HAP-1 (cell line): ENCODE data around the gene CCDC106.

ENCODE experiments used
- DNase-seq, 2 experiments: peaks; one replicate each; pipeline ENCODE4 v3.0.0-alpha.2; 2016 to 2020; ENCODE audit warnings: low spot score in 2 of 2
- H3K27me3 ChIP-seq: fragments of 250-450 bp; sonication (Bioruptor Pico); 2 replicates; pipeline ENCODE4 v1.5.1; 2020; ENCODE audit warnings: low read depth, mild to moderate bottlenecking, moderate library complexity
- H3K36me3 ChIP-seq: fragments of 250-450 bp; sonication (Bioruptor Pico); replicated peaks from 2 replicates; pipeline ENCODE4 v1.5.1; 2020; ENCODE audit warnings: mild to moderate bottlenecking
- H3K4me1 ChIP-seq: fragments of 250-450 bp; sonication (Bioruptor Pico); 2 replicates; pipeline ENCODE4 v1.5.1; 2020; ENCODE audit warnings: mild to moderate bottlenecking
- H3K4me3 ChIP-seq: fragments of 250-450 bp; sonication (Bioruptor Pico); 2 replicates; pipeline ENCODE4 v1.5.1; 2020; ENCODE audit warnings: mild to moderate bottlenecking, moderate library complexity
- H3K9me3 ChIP-seq: fragments of 250-450 bp; sonication (Bioruptor Pico); 2 replicates; pipeline ENCODE4 v1.5.1; 2020; ENCODE audit warnings: mild to moderate bottlenecking, moderate library complexity
- in situ Hi-C: fragments of 300-500 bp; cut with MboI; formaldehyde crosslinking; loops from 3 replicates; pipeline ENCODE4 v1.14.3; 2020; ENCODE audit warnings: low sequenced_read_pairs, inconsistent platforms, mixed read lengths

The CCDC106 gene

GRCh38 chr19:55695511-55696290 lies 47.7 kb downstream of the CCDC106 start:
- H3K9me3 ChIP-seq: no peaks in the 10 kb centered on the region
- no peak for DNase-seq
- no peak overlapping the region for H3K4me3 ChIP-seq
- no peaks in the 10 kb centered on the region for H3K4me1 ChIP-seq
- no peaks in the 10 kb centered on the region for H3K27me3 ChIP-seq
- H3K36me3 ChIP-seq: peaks cover 24% of the 10 kb centered on the region
- in situ Hi-C loops: no loop called here

- no peak for DNase-seq
- Histone ChIP-seq H3K27me3 (no peaks in the 10 kb centered on the region), H3K36me3 (peaks cover 24% of the 10 kb centered on the region), H3K4me1 (no peaks in the 10 kb centered on the region), H3K4me3 (no peak overlapping the region), H3K9me3 (no peaks in the 10 kb centered on the region)
- in situ Hi-C loops: no loop called here
Observed at GRCh38 chr19:55696301-55697068, 48.5 kb downstream of the CCDC106 start.

GRCh38 chr19:55697069-55697440 lies 49.0 kb downstream of the CCDC106 start:
- Histone ChIP-seq H3K27me3 (no peaks in the 10 kb centered on the region), H3K4me3 (no peak overlapping the region), H3K36me3 (peaks cover 21% of the 10 kb centered on the region), H3K4me1 (no peaks in the 10 kb centered on the region), H3K9me3 (no peaks in the 10 kb centered on the region)
- in situ Hi-C loops: no loop called here
- DNase-seq: no peak

- H3K9me3 ChIP-seq: no peaks in the 10 kb centered on the region
- H3K36me3 ChIP-seq: peaks cover 21% of the 10 kb centered on the region
- H3K27me3 ChIP-seq: no peaks in the 10 kb centered on the region
- H3K4me3 ChIP-seq: no peak overlapping the region
- no peak for DNase-seq
- no peaks in the 10 kb centered on the region for H3K4me1 ChIP-seq
- in situ Hi-C loops: no loop called here
Observed at GRCh38 chr19:55697698-55698097, 49.7 kb downstream of the CCDC106 start.

- Histone ChIP-seq H3K4me1 (no peaks in the 10 kb centered on the region), H3K9me3 (no peaks in the 10 kb centered on the region), H3K36me3 (peaks cover 16% of the 10 kb centered on the region), H3K27me3 (no peaks in the 10 kb centered on the region), H3K4me3 (no peak overlapping the region)
- in situ Hi-C loops: no loop called here
- no peak for DNase-seq
Observed at GRCh38 chr19:55698256-55698655, 50.2 kb downstream of the CCDC106 start.

GRCh38 chr19:55699221-55699620 lies 51.2 kb downstream of the CCDC106 start:
- in situ Hi-C loops: no loop called here
- Histone ChIP-seq H3K36me3 (peaks cover 16% of the 10 kb centered on the region), H3K9me3 (no peaks in the 10 kb centered on the region), H3K27me3 (no peaks in the 10 kb centered on the region), H3K4me1 (no peaks in the 10 kb centered on the region), H3K4me3 (no peak overlapping the region)
- no peak for DNase-seq

- Histone ChIP-seq H3K36me3 (peaks cover 11% of the 10 kb centered on the region), H3K27me3 (no peaks in the 10 kb centered on the region), H3K4me3 (no peak overlapping the region), H3K9me3 (no peaks in the 10 kb centered on the region), H3K4me1 (no peaks in the 10 kb centered on the region)
- no peak for DNase-seq
- in situ Hi-C loops: loop anchor here (25.0 kb wide), 1 partner anchor 636 kb away; no protein-coding TSS in a partner anchor
Observed at GRCh38 chr19:55700813-55701212, 52.8 kb downstream of the CCDC106 start.

GRCh38 chr19:55702131-55702627 lies 54.2 kb downstream of the CCDC106 start:
- Histone ChIP-seq H3K9me3 (no peaks in the 10 kb centered on the region), H3K4me3 (no peak overlapping the region), H3K27me3 (no peaks in the 10 kb centered on the region), H3K4me1 (no peaks in the 10 kb centered on the region), H3K36me3 (peaks cover 4% of the 10 kb centered on the region)
- no peak for DNase-seq
- in situ Hi-C loops: loop anchor here (25.0 kb wide), 1 partner anchor 635 kb away; no protein-coding TSS in a partner anchor
